Stimulated activated CD4-positive, alpha-beta T cell treated with anti-CD3 and anti-CD28 coated beads, Interleukin-4, amount 100 ng/mL, for 1 hour (primary cell): Measurements from ENCODE around the gene UBASH3A.

ENCODE experiments used
- DNase-seq: peaks from one replicate; pipeline ENCODE4 v3.0.0-alpha.2; 2020

UBASH3A gene

DNA sequence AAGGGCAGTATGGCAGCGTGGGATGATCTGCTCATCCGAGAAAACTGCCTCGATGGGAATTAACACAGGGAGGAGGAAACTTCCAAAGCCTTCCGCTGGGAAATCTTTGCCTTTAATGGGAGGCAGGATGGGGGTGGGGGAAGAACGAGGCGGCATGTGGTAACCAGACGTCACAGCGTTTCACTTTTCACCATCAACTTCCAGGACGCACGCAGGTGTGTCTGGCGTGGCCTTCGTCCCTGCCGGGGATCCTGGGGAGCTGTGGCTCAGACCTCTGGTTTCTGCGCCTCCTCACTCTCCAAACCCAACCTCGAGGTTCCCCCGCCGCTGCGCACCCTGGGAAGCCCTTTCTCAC lies 92.0 kb downstream of the UBASH3A start:
- no peak for DNase-seq

DNA sequence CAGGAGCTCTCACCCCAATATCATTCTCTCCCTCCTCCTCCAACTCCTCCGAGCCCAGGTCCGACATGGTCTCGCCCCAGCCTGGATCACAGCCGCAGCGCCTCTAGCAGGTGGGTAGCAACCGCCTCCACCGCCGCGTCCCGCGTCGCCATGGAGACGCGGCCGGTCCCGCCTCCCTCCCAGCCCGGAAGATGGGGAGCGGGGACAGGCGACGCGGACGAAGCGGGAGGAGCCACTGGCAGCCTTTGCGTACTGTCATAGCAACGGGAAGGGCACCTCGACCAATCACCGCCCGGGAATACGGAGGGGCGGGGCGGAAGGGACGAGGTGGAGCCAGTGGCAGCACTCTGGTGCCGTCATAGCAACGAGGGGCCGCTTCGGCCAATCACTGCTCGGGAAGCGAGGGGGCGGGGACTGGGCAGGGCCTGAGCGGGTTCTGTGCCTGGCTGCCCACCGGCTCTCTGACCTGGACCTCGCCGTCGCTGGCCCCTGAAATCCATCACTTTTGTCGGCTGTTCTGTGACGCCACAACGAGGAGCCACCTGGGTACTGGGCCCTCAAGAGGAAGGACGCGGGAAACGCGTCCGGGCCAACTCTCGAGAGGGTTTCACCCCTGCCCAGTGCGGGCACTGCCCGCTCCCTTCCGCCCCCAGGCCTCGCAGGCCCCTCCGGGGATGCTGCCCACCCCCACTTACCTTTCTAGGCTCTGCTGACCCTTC lies 92.6 kb downstream of the UBASH3A start, which contains the start of gene RSPH1:
Gene RSPH1 (minus strand): TSS at position 105 of the 719 bp plus-strand sequence. CDS start 38 bp downstream, at position 67.
- peak; percentile 99 for DNase-seq

DNA sequence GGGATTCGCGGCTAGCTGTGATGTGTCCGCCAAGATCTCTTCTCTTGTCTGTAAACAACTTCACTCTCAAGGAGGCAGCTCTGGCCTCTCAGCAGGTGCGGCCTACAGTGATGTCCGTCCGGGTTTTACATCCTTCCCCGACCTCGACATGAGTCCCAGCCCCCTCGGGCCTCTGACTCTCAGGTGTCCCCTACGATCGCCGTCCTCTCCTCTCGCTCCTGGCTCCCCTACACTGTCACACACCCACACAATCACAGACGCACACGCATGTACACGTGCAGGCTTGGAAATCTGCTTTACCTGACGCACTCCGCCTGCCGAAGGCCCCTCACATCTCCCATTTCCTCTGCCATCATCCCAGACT lies 93.1 kb downstream of the UBASH3A start:
- no peak for DNase-seq
